Aorta (tissue), 5 donors: Measurements from ENCODE around the gene RNPEPL1. TPM values are rescaled to one million over a fixed set of nuclear protein-coding genes. Genes with fewer than 3 reads are reported as not detected.

Experiments
- ATAC-seq: fragments of 200-7000 bp; cut with Tn5 transposase; one replicate; pipeline ENCODE4 v1.9.1; 2022; ENCODE audit warnings: moderate library complexity; ENCODE audit not compliant: low FRiP score
- DNase-seq, 2 donors: peaks; one replicate each; pipeline ENCODE4 v3.0.0-alpha.2; 2020
- H3K27ac ChIP-seq, 2 donors: one replicate each; pipeline ENCODE4 v1.5.1; 2013; ENCODE audit warnings: low read length in 2 of 2, mild to moderate bottlenecking in 2 of 2, moderate library complexity in 2 of 2, control low read depth in 1 of 2, inconsistent platforms in 1 of 2, low read depth in 1 of 2
- H3K27me3 ChIP-seq, 2 donors: one replicate each; pipeline ENCODE4 v1.6.1; 2013; ENCODE audit warnings: control low read depth in 1 of 2, low read length in 1 of 2, mild to moderate bottlenecking in 1 of 2, moderate library complexity in 1 of 2; ENCODE audit not compliant: insufficient read depth in 2 of 2, control insufficient read depth in 1 of 2
- H3K36me3 ChIP-seq, 2 donors: one replicate each; pipeline ENCODE4 v1.6.1; 2013; ENCODE audit warnings: control low read depth in 1 of 2, low read length in 1 of 2, mild to moderate bottlenecking in 1 of 2; ENCODE audit not compliant: insufficient read depth in 2 of 2, control insufficient read depth in 1 of 2
- H3K4me1 ChIP-seq, 2 donors: one replicate each; pipeline ENCODE4 v1.6.1; 2013; ENCODE audit warnings: low read length in 2 of 2, control low read depth in 1 of 2, mild to moderate bottlenecking in 1 of 2, moderate library complexity in 1 of 2; ENCODE audit not compliant: insufficient read depth in 2 of 2, control insufficient read depth in 1 of 2
- H3K4me3 ChIP-seq, 2 donors: one replicate each; pipeline ENCODE4 v1.5.1; 2013; ENCODE audit warnings: low read length in 2 of 2, control low read depth in 1 of 2, mild to moderate bottlenecking in 1 of 2
- H3K9me3 ChIP-seq: one replicate; pipeline ENCODE4 v1.6.1; 2013; ENCODE audit warnings: mild to moderate bottlenecking, low read length; ENCODE audit not compliant: control insufficient read depth
- WGBS, 2 donors: extraction: QIAGEN DNeasy Blood & Tissue Kit; methylation state at CpG; one replicate each; pipeline ENCODE4 v1.1.7; 2013; 5-methylcytosine and 5-hydroxymethylcytosine counted together
- intact Hi-C, 2 donors: fragments of 100-400 bp; cut with DNase I; formaldehyde crosslinking; loops; one replicate each; pipeline versions ENCODE4 v1.14.2 to v1.15.0; 2022
- polyA plus RNA-seq, 2 donors: library from polyadenylated mRNA; stranded (reverse); fragments of 200-250 nt; gene quantifications; one replicate each; pipeline ENCODE4 v1.2.3, GENCODE V29; 2013
- total RNA-seq, 2 donors: library from RNA; stranded (reverse); fragmentation: NEBNext Ultra II Directional; extraction: Animal tissue kit (Norgen Biotek cat#: 25700); gene quantifications; one replicate each; pipeline ENCODE4 v1.2.1, GENCODE V29; 2021
- donor health status: healthy with polysubstance abuse.
- donor health status: Bipolar disorder and iron deficiency.
- donor health status: DM: no; HTN: no; CAD: no.
- donor health status: DM: no; HTN: no; CAD: no.
- donor health status: DM: yes; HTN: yes; CAD: no.

Gene RNPEPL1
- total and polyA plus RNA-seq, 4 donors, result 42.9 to 108 (median 47.6) TPM

DNA sequence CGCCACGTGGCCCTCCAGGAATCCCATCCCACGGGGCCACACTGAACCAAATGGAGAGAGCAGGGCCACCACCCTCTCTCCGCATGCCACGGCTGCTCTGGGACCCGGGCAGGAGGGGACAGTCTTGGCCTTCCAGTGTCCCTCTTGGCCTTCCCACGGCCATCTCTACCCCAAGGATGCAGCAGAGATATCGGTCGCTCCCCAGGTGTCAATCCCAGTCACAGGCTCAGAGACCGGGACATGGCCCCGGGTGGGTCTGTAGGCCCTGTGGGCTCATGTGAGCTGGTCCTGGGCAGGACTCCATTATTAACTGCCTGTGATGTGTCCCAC is 33.5 kb downstream of the RNPEPL1 start:
- Histone ChIP-seq H3K9me3 (no peaks in the 10 kb centered on the region), H3K27ac (no peak overlapping the region), H3K27me3 (no peaks in the 10 kb centered on the region), H3K4me3 (no peak overlapping the region), H3K4me1 (no peaks in the 10 kb centered on the region), H3K36me3 (no peaks in the 10 kb centered on the region)
- 94% methylated on average over 11 of the region's 11 CpGs for WGBS, 2 donors
- DNase-seq (peak; percentile 34 to 60), ATAC-seq (no peak)
- intact Hi-C loops, result no loop called here

DNA sequence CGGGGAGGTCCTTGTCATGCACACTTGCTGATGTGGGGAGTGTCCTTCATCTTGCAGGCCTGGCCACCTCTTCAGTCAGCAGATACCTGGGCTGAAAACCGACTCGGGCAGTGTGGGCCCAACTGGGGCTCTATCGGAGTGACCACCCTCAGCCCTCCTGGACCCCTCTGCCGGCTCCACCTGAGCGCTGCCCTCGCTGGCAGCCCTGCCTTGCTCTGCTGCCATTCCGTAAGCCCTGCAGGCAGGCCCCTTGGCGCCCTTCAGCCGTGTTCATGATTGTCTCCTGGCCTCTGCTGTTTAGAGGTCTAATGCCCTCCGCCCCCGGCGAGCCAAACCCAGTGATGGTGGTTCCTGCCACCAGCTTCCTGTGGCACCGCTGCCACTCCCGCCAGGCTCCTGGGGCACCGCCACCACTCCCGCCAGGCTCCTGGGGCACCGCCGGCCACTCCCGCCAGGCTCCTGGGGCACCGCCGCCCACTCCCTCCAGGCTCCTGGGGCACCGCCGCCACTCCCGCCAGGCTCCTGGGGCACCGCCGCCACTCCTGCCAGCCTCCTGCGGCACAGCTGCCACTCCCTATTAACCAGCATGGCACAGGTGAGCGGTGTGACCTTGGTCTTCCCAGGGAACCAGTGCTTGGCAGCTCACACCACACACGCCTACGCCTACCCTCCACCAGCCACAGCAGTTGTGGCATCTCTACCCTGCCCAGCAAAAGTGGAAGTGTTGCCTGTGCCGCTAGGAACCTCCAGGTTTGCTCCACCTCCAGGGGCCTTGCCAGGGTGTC is 34.2 kb downstream of the RNPEPL1 start:
- H3K27ac ChIP-seq, result no peak overlapping the region
- intact Hi-C loops, result no loop called here
- H3K9me3 ChIP-seq, result no peaks in the 10 kb centered on the region
- H3K27me3 ChIP-seq, result no peaks in the 10 kb centered on the region
- no peak for ATAC-seq
- H3K4me1 ChIP-seq, result no peaks in the 10 kb centered on the region
- WGBS, 2 donors, result 91 to 92% methylated on average over 28 to 32 of the region's 32 CpGs
- no peak overlapping the region for H3K4me3 ChIP-seq
- peak; percentile 38 to 72 for DNase-seq
- H3K36me3 ChIP-seq, result no peaks in the 10 kb centered on the region

DNA sequence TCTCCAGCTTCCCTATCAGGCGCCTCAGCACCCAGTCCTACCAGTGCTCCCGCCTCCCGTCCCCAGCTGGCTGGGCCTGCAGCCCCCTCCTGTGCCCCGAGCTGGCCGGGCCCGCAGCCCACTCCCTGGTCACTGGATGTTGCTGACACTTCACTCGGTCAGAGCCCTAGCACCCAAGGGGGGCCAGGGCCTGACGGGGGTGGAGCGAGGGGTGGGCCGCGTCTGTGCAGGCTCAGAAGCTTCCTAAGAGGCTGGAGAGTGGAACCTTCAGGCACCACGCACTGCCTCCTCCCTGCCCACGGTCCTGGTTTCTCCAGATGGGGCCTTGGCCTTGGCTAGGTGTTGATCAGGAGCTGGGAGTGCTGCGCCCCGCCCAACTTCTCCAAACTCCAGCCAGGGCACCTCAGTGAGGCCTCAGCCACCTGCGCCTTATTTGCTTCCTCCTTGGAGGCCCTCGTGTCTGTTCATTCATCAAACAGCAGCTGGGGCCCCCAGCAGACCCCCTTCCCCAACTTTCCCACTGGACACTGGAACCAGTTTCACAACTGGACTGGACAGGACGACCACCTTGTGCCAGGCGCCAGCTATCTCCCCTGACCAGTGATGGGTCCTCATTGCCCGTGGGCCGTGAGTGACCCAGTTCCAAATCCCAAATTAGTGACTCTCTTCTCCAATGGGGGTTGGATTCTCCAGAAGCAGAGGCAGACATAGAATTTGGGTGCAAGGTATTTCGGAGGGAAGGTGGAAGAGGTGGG is 35.0 kb downstream of the RNPEPL1 start:
- peak; percentile 35 to 67 for DNase-seq
- intact Hi-C loops, result no loop called here
- no peaks in the 10 kb centered on the region for H3K36me3 ChIP-seq
- H3K4me1 ChIP-seq, result no peaks in the 10 kb centered on the region
- no peak for ATAC-seq
- 92 to 93% methylated on average over 22 of the region's 22 CpGs for WGBS, 2 donors
- no peak overlapping the region for H3K27ac ChIP-seq
- no peaks in the 10 kb centered on the region for H3K27me3 ChIP-seq
- H3K4me3 ChIP-seq, result no peak overlapping the region
- no peaks in the 10 kb centered on the region for H3K9me3 ChIP-seq

DNA sequence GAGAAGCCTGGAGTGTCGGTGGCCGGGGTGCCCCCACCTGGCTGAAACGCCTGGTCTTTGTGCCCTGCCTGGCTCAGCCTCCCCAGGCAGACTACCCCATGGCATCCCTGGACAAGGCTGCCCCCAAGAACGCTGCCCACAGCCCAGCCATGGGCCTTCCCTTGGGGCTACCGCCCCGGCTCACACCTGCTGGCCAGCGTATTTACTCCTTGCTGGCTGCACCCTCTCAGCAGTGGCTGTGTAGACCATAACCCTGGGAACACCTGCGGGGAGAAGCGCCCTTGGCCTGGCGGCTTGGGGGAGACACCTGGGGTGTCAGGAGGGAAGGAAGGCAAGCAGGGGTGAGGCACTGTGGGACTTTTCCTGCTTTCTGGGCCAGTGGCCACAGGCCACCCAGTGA is 35.6 kb downstream of the RNPEPL1 start:
- no peaks in the 10 kb centered on the region for H3K9me3 ChIP-seq
- no peaks in the 10 kb centered on the region for H3K4me1 ChIP-seq
- 91 to 93% methylated on average over 10 of the region's 10 CpGs for WGBS, 2 donors
- no peaks in the 10 kb centered on the region for H3K27me3 ChIP-seq
- intact Hi-C loops, result no loop called here
- no peak for ATAC-seq
- H3K36me3 ChIP-seq, result no peaks in the 10 kb centered on the region
- H3K4me3 ChIP-seq, result no peak overlapping the region
- peak; percentile 38 to 69 for DNase-seq
- H3K27ac ChIP-seq, result no peak overlapping the region

DNA sequence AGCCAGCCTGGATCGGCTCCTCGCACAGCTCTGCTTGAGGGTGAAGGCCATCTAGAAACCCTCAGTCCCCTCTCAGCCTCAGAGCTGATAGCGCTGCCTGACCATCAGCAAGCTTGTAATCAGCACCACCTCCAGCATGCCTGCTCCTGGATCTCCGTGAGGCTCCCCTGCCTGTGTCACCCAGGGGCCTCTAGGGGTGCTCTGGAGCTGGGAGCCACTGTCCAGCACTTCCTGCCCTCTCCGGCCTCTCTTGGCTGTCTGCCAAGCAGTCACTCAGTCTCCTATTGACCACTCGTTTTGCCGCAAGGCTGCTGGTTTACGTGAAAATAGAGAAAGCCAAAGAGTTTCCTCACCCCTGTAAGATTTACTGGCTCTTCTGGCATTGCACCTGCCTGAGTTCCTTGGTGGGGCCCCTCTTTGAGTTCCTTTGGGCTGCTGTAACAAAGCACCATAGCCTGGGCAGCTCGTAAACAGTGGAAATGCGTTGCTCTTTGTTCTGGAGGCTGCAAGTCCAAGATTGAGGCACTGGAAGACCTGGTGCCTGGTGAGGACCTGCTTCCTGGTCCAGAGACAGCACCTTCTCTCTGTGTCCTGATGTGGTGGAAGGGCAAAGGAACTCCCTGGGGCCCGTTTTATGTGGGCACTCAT is 36.1 kb downstream of the RNPEPL1 start:
- WGBS, 2 donors, result 29 to 32% methylated on average over 11 of the region's 11 CpGs
- ATAC-seq, result peak; percentile 53

DNA sequence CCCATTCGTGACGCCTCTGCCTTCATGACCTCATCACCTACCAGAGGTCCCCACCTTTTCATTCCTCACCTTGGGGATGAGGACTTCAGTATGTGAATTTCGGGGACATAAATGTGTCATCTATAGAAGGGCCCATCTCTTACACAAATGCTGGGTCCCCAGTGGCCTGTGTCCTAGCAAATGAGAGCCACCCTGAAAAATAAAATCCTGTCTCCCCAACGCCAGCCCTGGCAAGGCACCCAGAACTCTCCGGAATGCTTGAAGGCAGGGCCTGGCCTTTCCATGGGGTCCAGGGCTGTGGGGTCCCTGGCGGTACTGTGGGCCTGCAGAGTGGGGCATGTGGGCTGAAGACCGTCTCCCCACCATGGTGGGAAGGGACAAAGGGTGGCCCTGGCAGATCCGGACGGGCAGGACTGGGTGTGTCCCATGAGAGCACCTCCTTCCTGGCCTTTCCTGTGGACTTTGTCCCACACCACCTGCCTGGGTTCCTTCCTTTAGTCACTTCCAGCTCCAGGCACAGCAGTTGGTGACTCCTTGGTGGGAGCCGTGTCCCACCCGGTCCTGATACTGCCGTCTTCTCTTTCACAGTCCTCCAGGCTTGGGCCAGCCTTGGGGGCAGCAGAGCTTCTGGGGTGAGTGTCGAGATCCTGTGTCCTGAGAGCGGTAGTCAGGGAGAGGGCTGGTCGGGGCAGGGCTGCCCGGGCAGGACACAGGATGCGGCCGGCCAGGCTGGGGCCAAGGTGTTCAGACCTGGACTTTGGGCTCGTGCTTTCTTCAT is 36.8 kb downstream of the RNPEPL1 start:
- 90% methylated on average over 19 of the region's 19 CpGs for WGBS, 2 donors

More for the DNA sequence above, 36.1 kb downstream of the RNPEPL1 start:
- Histone ChIP-seq H3K27me3 (no peaks in the 10 kb centered on the region), H3K9me3 (no peaks in the 10 kb centered on the region), H3K27ac (no peak overlapping the region), H3K4me3 (no peak overlapping the region), H3K4me1 (no peaks in the 10 kb centered on the region), H3K36me3 (no peaks in the 10 kb centered on the region)
- DNase-seq, result peak; percentile 91
- intact Hi-C loops, result no loop called here

DNA sequence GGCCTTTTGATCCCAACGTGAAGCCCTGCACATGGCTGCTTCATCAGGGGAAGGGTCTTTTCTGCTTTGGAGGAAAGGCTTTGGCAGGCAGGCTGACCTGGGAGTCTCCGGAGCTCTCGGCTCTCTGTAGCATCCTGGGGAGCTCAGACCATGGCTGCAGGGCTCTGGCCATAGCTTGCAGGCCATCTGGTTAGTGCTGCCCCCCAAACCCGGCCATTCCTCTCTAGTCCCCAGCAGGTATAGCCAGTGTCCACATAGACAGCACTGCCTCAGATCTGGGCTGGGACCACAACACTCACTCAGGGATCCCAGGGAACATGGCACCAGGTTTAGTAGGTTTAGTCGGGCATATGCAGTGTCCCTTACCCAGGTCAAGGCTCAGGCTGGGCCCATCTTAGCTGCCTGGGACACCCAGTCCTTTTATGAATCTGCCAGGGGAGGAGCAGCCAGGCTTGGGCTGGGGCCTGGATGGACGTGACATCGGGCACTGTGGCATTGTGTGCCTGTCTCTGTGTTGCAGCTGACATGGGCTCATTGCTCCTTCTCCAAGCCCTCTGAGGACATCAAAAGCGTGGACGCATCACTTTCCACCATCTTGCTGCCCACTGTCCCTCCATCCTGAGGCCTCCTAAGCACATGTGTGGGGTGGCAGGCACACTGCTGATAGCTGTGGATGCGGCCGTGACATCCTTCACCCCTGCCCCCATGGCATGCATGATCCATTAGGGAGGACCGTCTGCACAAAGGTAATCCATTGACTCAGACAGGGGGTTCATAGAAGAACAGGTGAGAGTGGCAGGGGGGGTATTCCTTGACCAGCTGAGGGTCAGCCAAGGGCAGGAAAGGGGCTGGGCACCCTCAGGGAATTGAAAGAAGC is 37.8 kb downstream of the RNPEPL1 start:
- WGBS, 2 donors, result 80 to 86% methylated on average over 12 of the region's 12 CpGs
- H3K9me3 ChIP-seq, result no peaks in the 10 kb centered on the region
- DNase-seq, result peak; percentile 36 to 47
- no peaks in the 10 kb centered on the region for H3K4me1 ChIP-seq
- H3K4me3 ChIP-seq, result no peak overlapping the region
- no peak for ATAC-seq
- intact Hi-C loops, result no loop called here
- H3K27me3 ChIP-seq, result no peaks in the 10 kb centered on the region
- no peak overlapping the region for H3K27ac ChIP-seq
- H3K36me3 ChIP-seq, result no peaks in the 10 kb centered on the region

More for the DNA sequence above, 36.8 kb downstream of the RNPEPL1 start:
- intact Hi-C loops, result no loop called here
- Histone ChIP-seq H3K27me3 (no peaks in the 10 kb centered on the region), H3K4me3 (no peak overlapping the region), H3K36me3 (no peaks in the 10 kb centered on the region), H3K4me1 (no peaks in the 10 kb centered on the region), H3K9me3 (no peaks in the 10 kb centered on the region), H3K27ac (no peak overlapping the region)
- DNase-seq, result peak; percentile 41 to 72
- ATAC-seq, result no peak
